H1 (cell line): ENCODE data around the gene ECI2.

Experiments used
- ATF2 ChIP-seq: IDR thresholded peaks from 2 replicates; pipeline ENCODE4 v1.6.1; 2012; ENCODE audit warnings: low read length, inconsistent platforms
- ATF3 ChIP-seq: IDR thresholded peaks from 2 replicates; pipeline ENCODE4 v1.6.1; 2011; ENCODE audit warnings: low read depth, mild to moderate bottlenecking, low read length; ENCODE audit not compliant: insufficient read depth
- CEBPB ChIP-seq: IDR thresholded peaks from 2 replicates; pipeline ENCODE4 v1.6.1; 2012; ENCODE audit warnings: low read depth, low read length
- CREB1 ChIP-seq: IDR thresholded peaks from 2 replicates; pipeline ENCODE4 v1.6.1; 2012; ENCODE audit warnings: inconsistent platforms
- CTCF ChIP-seq, 3 experiments: IDR thresholded peaks; 1 replicate in 2 of 3; 2 replicates in 1 of 3; pipeline versions ENCODE4 v1.5.1 to v1.6.1; 2011; ENCODE audit warnings: low read length in 3 of 3, mild to moderate bottlenecking in 3 of 3, inconsistent platforms in 2 of 3, low read depth in 1 of 3, moderate library complexity in 1 of 3; ENCODE audit not compliant: insufficient read depth in 1 of 3; ENCODE audit errors: control extremely low read depth in 1 of 3
- JUN ChIP-seq: IDR thresholded peaks from 2 replicates; pipeline ENCODE4 v1.6.1; 2011; ENCODE audit warnings: low read depth, mild to moderate bottlenecking, improper control_type of control experiment, low read length
- KDM5A ChIP-seq: fragments of 200-600 bp; IDR thresholded peaks from 2 replicates; pipeline ENCODE4 v1.7.1; 2012; ENCODE audit warnings: mild to moderate bottlenecking, low read length, inconsistent platforms, mixed read lengths
- POLR2A ChIP-seq, 2 experiments: IDR thresholded peaks; 1 replicate in 1 of 2; 2 replicates in 1 of 2; pipeline ENCODE4 v1.6.1; 2011; ENCODE audit warnings: low read depth in 2 of 2, low read length in 2 of 2, mild to moderate bottlenecking in 2 of 2; ENCODE audit errors: control extremely low read depth in 1 of 2
- RAD21 ChIP-seq, 2 experiments: IDR thresholded peaks in 1 of 2; conservative IDR thresholded peaks in 1 of 2; 2 replicates each; pipeline ENCODE4 v1.6.1; 2011; ENCODE audit warnings: low read depth in 2 of 2, low read length in 2 of 2, improper control_type of control experiment in 1 of 2, inconsistent platforms in 1 of 2, mild to moderate bottlenecking in 1 of 2, moderate library complexity in 1 of 2
- SIRT6 ChIP-seq: IDR thresholded peaks from one replicate; pipeline ENCODE4 v1.7.1; 2012; ENCODE audit warnings: low read length, inconsistent platforms
- SP1 ChIP-seq: IDR thresholded peaks from 2 replicates; pipeline ENCODE4 v1.6.1; 2011; ENCODE audit warnings: low read depth, low read length
- SRF ChIP-seq: IDR thresholded peaks from 2 replicates; pipeline ENCODE4 v1.6.1; 2011; ENCODE audit warnings: mild to moderate bottlenecking, low read depth, low read length, moderate library complexity
- SUZ12 ChIP-seq: fragments of 200-600 bp; sonication (generic); IDR thresholded peaks from 2 replicates; pipeline ENCODE4 v1.6.1; 2012; ENCODE audit warnings: mild to moderate bottlenecking, inconsistent platforms, low read length, moderate library complexity, mixed read lengths

GRCh38 chr6:4153514-4153985 lies 18.2 kb upstream of the ECI2 start:
- TF ChIP-seq SIRT6 (no peak), CEBPB (no peak), ATF2 (no peak), RAD21 (IDR thresholded peaks at IDR 0.05 in 1 of 2, conservative IDR thresholded peaks at IDR 0.05 in 1 of 2; ENCODE audit: low read depth in 2 of 2, low read length in 2 of 2) (no peak), CTCF (IDR thresholded peaks at IDR 0.05; ENCODE audit: control extremely low read depth in 1 of 3, insufficient read depth in 1 of 3, low read depth in 1 of 3, low read length in 3 of 3) (no peak), ATF3 (no peak), JUN (no peak), POLR2A (IDR thresholded peaks at IDR 0.05; ENCODE audit: control extremely low read depth in 1 of 2, low read depth in 2 of 2, low read length in 2 of 2) (no peak), SP1 (no peak), SRF (no peak), SUZ12 (no peak), KDM5A (no peak), CREB1 (no peak)
